Brain pericyte (primary cell): ENCODE measurements around the gene IGSF23.

Experiments
- DNase-seq: peaks from one replicate; pipeline ENCODE4 v3.0.0-alpha.2; 2012; ENCODE audit warnings: low read depth, low spot score

IGSF23 gene

GRCh38 chr19:44640518-44640917 lies 27.2 kb downstream of the IGSF23 start:
- DNase-seq: no peak

GRCh38 chr19:44641501-44642265 lies 28.3 kb downstream of the IGSF23 start:
- DNase-seq: no peak

DNA sequence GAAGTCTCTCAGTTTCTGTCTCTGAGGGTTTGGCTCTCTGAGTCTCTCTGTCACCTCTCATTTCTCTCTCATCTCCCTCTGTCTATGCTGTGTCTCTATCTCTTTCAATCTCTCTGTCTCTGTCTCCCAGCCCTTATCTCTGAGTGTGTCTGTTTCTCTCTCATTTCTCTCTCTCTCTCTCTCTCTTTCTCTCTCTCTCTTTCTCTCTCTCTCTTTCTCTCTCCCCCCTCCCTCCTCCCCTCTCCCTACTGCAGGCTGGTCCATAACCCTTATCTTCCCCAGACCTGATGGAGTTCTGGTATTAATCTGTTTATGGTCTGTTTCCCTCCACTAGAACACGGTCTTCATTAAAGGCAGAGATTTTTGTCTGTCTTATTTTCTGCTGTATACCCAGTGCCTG lies 29.0 kb downstream of the IGSF23 start:
- no peak for DNase-seq

- DNase-seq: no peak
Measured at GRCh38 chr19:44643605-44644401, 30.4 kb downstream of the IGSF23 start, which contains the start of gene PVR. PVR (plus strand) TSS chr19:44643910; CDS start chr19:44644097, 187 bp downstream.

GRCh38 chr19:44644402-44645016 lies 31.1 kb downstream of the IGSF23 start:
- DNase-seq: no peak

DNA sequence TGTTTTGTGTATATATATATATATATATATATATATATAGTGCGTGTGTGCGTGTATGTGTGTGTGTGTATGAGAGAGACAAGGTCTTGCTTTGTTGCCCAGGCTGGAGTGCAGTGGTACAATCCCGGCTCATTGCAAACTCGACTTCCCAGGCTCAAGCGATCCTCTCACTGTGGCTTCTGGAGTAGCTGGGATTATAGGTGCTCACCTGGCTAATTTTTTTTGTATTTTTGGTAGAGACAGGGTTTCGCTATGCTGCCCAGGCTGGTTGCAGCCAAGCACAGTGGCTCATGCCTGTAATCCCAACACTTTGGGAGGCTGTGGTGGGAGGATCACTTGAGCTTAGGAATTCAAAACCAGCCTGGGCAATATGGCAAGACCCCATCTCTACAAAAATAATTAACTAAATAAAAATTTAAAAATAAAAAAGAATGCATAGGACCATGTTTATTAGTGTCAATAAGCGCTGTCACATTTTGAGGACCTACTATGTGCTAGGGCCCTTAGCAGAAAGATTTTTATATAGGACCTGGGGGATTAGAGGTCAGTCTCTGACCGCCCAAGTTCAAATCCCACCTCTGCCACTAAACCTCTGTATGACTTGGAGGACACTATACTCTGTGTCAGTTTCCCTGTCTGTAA lies 32.2 kb downstream of the IGSF23 start:
- DNase-seq: no peak

DNA sequence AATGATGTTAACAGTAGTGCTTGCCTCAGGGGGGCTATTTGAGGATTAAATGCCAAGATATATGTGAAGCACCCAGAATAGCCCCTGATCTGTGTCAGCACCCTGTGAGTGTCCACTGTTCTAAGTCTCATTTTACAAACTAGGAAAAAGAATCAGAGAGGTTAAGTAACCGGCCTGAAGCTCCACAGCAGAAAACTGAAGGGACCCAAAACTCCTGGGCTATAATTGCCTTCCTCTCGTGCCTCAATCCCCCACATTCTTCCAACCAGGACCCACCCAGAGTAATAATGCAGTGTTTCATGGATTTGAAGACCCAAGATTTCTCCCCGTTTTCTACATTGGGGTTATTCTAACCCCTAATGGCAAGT lies 32.7 kb downstream of the IGSF23 start:
- DNase-seq: no peak

DNA sequence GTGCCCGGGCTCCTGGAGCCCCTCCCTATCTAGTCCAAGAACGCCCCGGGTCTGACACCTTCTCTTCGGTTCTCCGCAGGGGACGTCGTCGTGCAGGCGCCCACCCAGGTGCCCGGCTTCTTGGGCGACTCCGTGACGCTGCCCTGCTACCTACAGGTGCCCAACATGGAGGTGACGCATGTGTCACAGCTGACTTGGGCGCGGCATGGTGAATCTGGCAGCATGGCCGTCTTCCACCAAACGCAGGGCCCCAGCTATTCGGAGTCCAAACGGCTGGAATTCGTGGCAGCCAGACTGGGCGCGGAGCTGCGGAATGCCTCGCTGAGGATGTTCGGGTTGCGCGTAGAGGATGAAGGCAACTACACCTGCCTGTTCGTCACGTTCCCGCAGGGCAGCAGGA lies 33.8 kb downstream of the IGSF23 start:
- no peak for DNase-seq

- DNase-seq: no peak
Measured at GRCh38 chr19:44648631-44649251, 35.4 kb downstream of the IGSF23 start.

- no peak for DNase-seq
Measured at GRCh38 chr19:44649578-44650145, 36.3 kb downstream of the IGSF23 start.

DNA sequence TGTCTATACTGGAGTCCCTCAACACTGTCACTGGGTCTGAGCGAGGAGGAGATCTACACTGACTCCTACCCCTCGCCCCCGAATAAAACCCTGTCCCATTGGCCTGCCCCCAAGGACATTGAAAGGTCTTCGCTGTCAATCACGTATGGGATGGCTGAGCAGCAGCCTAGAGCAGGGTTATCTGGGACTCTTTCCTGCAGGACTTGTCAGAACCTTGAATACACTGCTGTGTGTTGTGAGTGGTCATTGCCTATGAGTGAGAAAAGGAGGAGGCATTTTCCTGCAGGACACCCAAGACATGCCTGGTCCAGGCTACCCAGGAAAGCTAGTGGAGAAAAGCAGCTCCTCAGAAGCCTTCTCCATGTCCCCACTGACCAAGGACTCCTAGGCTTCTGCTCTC lies 40.0 kb downstream of the IGSF23 start:
- no peak for DNase-seq

GRCh38 chr19:44653977-44654774 lies 40.8 kb downstream of the IGSF23 start:
- DNase-seq: no peak

GRCh38 chr19:44657211-44657921 lies 44.0 kb downstream of the IGSF23 start:
- DNase-seq: no peak

GRCh38 chr19:44658069-44658733 lies 44.8 kb downstream of the IGSF23 start:
- DNase-seq: no peak

GRCh38 chr19:44660081-44660480 lies 46.7 kb downstream of the IGSF23 start:
- DNase-seq: no peak

- no peak for DNase-seq
Measured at GRCh38 chr19:44661205-44661604, 47.8 kb downstream of the IGSF23 start.

GRCh38 chr19:44661904-44662303 lies 48.5 kb downstream of the IGSF23 start:
- no peak for DNase-seq

DNA sequence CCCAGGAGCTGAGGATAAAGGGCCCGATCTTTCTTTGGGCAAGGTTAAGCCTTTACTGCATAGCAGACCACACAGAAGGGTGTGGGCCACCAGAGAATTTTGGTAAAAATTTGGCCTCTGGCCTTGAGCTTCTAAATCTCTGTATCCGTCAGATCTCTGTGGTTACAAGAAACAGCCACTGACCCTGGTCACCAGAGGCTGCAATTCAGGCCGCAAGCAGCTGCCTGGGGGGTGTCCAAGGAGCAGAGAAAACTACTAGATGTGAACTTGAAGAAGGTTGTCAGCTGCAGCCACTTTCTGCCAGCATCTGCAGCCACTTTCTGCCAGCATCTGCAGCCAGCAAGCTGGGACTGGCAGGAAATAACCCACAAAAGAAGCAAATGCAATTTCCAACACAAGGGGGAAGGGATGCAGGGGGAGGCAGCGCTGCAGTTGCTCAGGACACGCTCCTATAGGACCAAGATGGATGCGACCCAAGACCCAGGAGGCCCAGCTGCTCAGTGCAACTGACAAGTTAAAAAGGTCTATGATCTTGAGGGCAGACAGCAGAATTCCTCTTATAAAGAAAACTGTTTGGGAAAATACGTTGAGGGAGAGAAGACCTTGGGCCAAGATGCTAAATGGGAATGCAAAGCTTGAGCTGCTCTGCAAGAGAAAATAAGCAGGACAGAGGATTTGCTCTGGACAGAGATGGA lies 49.5 kb downstream of the IGSF23 start:
- no peak for DNase-seq

DNA sequence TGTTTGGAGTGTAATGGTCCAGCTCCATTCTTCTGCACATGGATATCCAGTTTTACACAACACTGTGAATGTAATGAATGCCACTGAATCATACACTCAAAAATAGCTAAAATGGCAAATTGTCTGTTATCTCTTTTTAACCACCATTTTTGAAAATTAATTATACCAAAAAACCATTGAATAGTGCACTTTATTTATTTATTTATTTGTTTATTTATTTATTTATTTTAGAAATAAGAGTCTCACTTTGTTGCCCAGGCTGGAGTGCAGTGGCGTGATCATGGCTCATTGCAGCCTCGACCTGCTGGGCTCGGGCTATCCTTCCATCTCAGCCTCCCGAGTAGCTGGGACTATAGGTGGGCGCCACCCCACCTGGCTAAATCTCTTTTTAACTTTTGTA lies 50.6 kb downstream of the IGSF23 start:
- no peak for DNase-seq
